SK-N-SH (cell line): ENCODE results near the gene CD28. TPM values are rescaled to one million over a fixed set of nuclear protein-coding genes. Genes with fewer than 3 reads are reported as not detected.

ENCODE experiments used
- CTCF ChIA-PET: fragments of 300-600, 350-600 bp; formaldehyde crosslinking; extraction: SDS; loops from one replicate; lab custom pipeline; 2021; lab: Yijun Ruan, JAX
- POLR2A ChIA-PET: fragments of 350-600 bp; sonication (Branson Sonifier 250); formaldehyde crosslinking; extraction: SDS; loops from one replicate; lab custom pipeline; 2020; ENCODE audit warnings: antibody characterized with exemption, inconsistent platforms; lab: Yijun Ruan, JAX
- DNase-seq: peaks from one replicate; pipeline ENCODE4 v3.0.0; 2012
- H2AFZ ChIP-seq: fragments of 200-600 bp; sonication (generic); 2 replicates; pipeline ENCODE4 v1.8.1; 2016; ENCODE audit warnings: antibody characterized with exemption, mild to moderate bottlenecking, low read depth
- H3F3A ChIP-seq: fragments of 200-600 bp; sonication (generic); replicated peaks from 2 replicates; pipeline ENCODE3; 2016; ENCODE audit warnings: antibody characterized with exemption, mild to moderate bottlenecking; ENCODE audit not compliant: insufficient read depth
- H3K27ac ChIP-seq, 2 experiments: fragments of 200-500 bp in 1 of 2; fragments of 200-600 bp in 1 of 2; sonication (Bioruptor generic) in 1 of 2; sonication (generic), shearing (Covaris generic) in 1 of 2; 2 replicates each; pipeline versions ENCODE4 v1.5.1 to v1.6.1; 2014 to 2016; ENCODE audit warnings: low read depth in 2 of 2, inconsistent platforms in 1 of 2, low read length in 1 of 2, mild to moderate bottlenecking in 1 of 2, mixed read lengths in 1 of 2
- H3K27me3 ChIP-seq: fragments of 200-600 bp; sonication (generic), shearing (Covaris generic); 2 replicates; pipeline ENCODE4 v1.6.1; 2016; ENCODE audit warnings: mixed run types; ENCODE audit not compliant: insufficient read depth
- H3K36me3 ChIP-seq, 2 experiments: fragments of 200-500 bp in 1 of 2; fragments of 200-600 bp in 1 of 2; sonication (Bioruptor generic) in 1 of 2; sonication (generic) in 1 of 2; replicated peaks in 1 of 2; 2 replicates each; pipeline versions ENCODE3 to v1.5.1; 2014 to 2016; ENCODE audit warnings: low read length in 1 of 2, mild to moderate bottlenecking in 1 of 2; ENCODE audit not compliant: insufficient read depth in 2 of 2, control insufficient read depth in 1 of 2
- H3K4me1 ChIP-seq, 2 experiments: fragments of 200-500 bp in 1 of 2; fragments of 200-600 bp in 1 of 2; sonication (Bioruptor generic) in 1 of 2; sonication (generic), shearing (Covaris generic) in 1 of 2; 2 replicates each; pipeline versions ENCODE4 v1.5.1 to v1.6.1; 2014 to 2016; ENCODE audit warnings: low read depth in 1 of 2, low read length in 1 of 2, mixed run types in 1 of 2; ENCODE audit not compliant: insufficient read depth in 2 of 2, control insufficient read depth in 1 of 2
- H3K4me2 ChIP-seq: fragments of 200-600 bp; sonication (generic), shearing (Covaris generic); 2 replicates; pipeline ENCODE4 v1.6.1; 2017; ENCODE audit warnings: mixed run types
- H3K4me3 ChIP-seq, 2 experiments: fragments of 200-500 bp in 1 of 2; fragments of 200-600 bp in 1 of 2; sonication (Bioruptor generic) in 1 of 2; sonication (generic), shearing (Covaris generic) in 1 of 2; 2 replicates each; pipeline versions ENCODE4 v1.5.1 to v1.8.1; 2014 to 2016; ENCODE audit warnings: low read depth in 2 of 2, inconsistent platforms in 1 of 2, low read length in 1 of 2, mild to moderate bottlenecking in 1 of 2, mixed read lengths in 1 of 2, moderate library complexity in 1 of 2
- H3K79me2 ChIP-seq: fragments of 200-600 bp; sonication (generic); 2 replicates; pipeline ENCODE4 v1.8.1; 2017; ENCODE audit warnings: mild to moderate bottlenecking; ENCODE audit not compliant: insufficient read depth
- H3K9ac ChIP-seq: fragments of 200-600 bp; sonication (generic); 2 replicates; pipeline ENCODE4 v1.6.1; 2017; ENCODE audit warnings: mixed run types
- H3K9me2 ChIP-seq: fragments of 200-600 bp; sonication (generic); 2 replicates; pipeline ENCODE4 v1.6.1; 2017; ENCODE audit warnings: mixed run types
- H3K9me3 ChIP-seq: fragments of 200-600 bp; sonication (generic); 2 replicates; pipeline ENCODE4 v1.6.1; 2017; ENCODE audit warnings: mixed run types, mild to moderate bottlenecking, moderate library complexity
- H4K20me1 ChIP-seq: fragments of 200-600 bp; sonication (generic); 2 replicates; pipeline ENCODE4 v1.6.1; 2017; ENCODE audit warnings: mild to moderate bottlenecking, mixed run types; ENCODE audit not compliant: insufficient read depth
- CHD2 ChIP-seq: fragments of 150-350 bp; IDR thresholded peaks from 2 replicates; pipeline ENCODE4 v1.6.1; 2018; ENCODE audit warnings: low read length; ENCODE audit not compliant: partially characterized antibody
- EP300 ChIP-seq, 2 experiments: IDR thresholded peaks; 2 replicates each; pipeline versions ENCODE4 v1.4.0 to v1.6.1; 2012; ENCODE audit warnings: borderline replicate concordance in 1 of 2, low read depth in 1 of 2, low read length in 1 of 2
- EZH2phosphoT487 ChIP-seq: fragments of 200-600 bp; sonication (generic); IDR thresholded peaks from 2 replicates; pipeline ENCODE4 v1.6.1; 2017; ENCODE audit warnings: low read depth, mixed run types, mild to moderate bottlenecking, antibody characterized with exemption, moderate library complexity, borderline replicate concordance
- FOSL2 ChIP-seq: IDR thresholded peaks from 2 replicates; pipeline ENCODE4 v1.4.0; 2012; ENCODE audit warnings: low read depth, mild to moderate bottlenecking, moderate library complexity, borderline replicate concordance
- FOXJ3 ChIP-seq: sonication (generic); formaldehyde crosslinking; IDR thresholded peaks from 2 replicates; pipeline ENCODE4 v1.5.1; 2020; ENCODE audit warnings: mild to moderate bottlenecking, missing genetic modification reagents
- FOXM1 ChIP-seq: IDR thresholded peaks from 2 replicates; pipeline ENCODE4 v1.4.0; 2012; ENCODE audit warnings: low read depth, mild to moderate bottlenecking
- GABPA ChIP-seq: IDR thresholded peaks from 2 replicates; pipeline ENCODE4 v1.4.0; 2012; ENCODE audit warnings: low read depth, mild to moderate bottlenecking
- JUND ChIP-seq: IDR thresholded peaks from 2 replicates; pipeline ENCODE4 v1.4.0; 2012
- MEF2A ChIP-seq: IDR thresholded peaks from 2 replicates; pipeline ENCODE4 v1.4.0; 2012; ENCODE audit warnings: low read depth, borderline replicate concordance
- RXRA ChIP-seq: IDR thresholded peaks from 2 replicates; pipeline ENCODE4 v1.4.0; 2012; ENCODE audit warnings: low read depth, mild to moderate bottlenecking, borderline replicate concordance
- SIN3A ChIP-seq: IDR thresholded peaks from 2 replicates; pipeline ENCODE4 v1.6.1; 2012; ENCODE audit warnings: low read depth, mild to moderate bottlenecking, low read length, moderate library complexity, borderline replicate concordance
- SMC3 ChIP-seq: IDR thresholded peaks from 2 replicates; pipeline ENCODE4 v1.6.1; 2012; ENCODE audit warnings: low read depth, low read length, improper control_type of control experiment
- TAF1 ChIP-seq: IDR thresholded peaks from 2 replicates; pipeline ENCODE4 v1.6.1; 2012; ENCODE audit warnings: low read depth, mild to moderate bottlenecking, low read length, moderate library complexity, borderline replicate concordance
- TCF12 ChIP-seq: IDR thresholded peaks from 2 replicates; pipeline ENCODE4 v1.4.0; 2012
- WGBS: methylation state at CpG from one replicate; pipeline ENCODE4 v1.1.6; 2017; ENCODE audit warnings: low lambda C conversion rate; 5-methylcytosine and 5-hydroxymethylcytosine counted together
- polyA plus RNA-seq, 3 experiments: library from polyadenylated mRNA; depleted of rRNA; stranded (reverse); fragments of >200 nt; gene quantifications; 2 replicates each; pipeline ENCODE4 v1.2.3, GENCODE V29; 2012
- TF ChIP-seq, protein P1 (sequence below): IDR thresholded peaks from 2 replicates; pipeline ENCODE4 v1.6.1; 2012; ENCODE audit warnings: mild to moderate bottlenecking, low read depth, low read length, moderate library complexity
- TF ChIP-seq, protein P2 (sequence below): IDR thresholded peaks from 2 replicates; pipeline ENCODE4; 2012
- TF ChIP-seq, protein P3 (sequence below): fragments of 150-350 bp; IDR thresholded peaks from 2 replicates; pipeline ENCODE4 v1.6.1; 2017; ENCODE audit warnings: antibody characterized with exemption, low read length, low read depth, borderline replicate concordance

CD28 gene
- polyA plus RNA-seq, 1 of the 3 experiments (the other 2 are of a cell fraction): 0.05 TPM

DNA sequence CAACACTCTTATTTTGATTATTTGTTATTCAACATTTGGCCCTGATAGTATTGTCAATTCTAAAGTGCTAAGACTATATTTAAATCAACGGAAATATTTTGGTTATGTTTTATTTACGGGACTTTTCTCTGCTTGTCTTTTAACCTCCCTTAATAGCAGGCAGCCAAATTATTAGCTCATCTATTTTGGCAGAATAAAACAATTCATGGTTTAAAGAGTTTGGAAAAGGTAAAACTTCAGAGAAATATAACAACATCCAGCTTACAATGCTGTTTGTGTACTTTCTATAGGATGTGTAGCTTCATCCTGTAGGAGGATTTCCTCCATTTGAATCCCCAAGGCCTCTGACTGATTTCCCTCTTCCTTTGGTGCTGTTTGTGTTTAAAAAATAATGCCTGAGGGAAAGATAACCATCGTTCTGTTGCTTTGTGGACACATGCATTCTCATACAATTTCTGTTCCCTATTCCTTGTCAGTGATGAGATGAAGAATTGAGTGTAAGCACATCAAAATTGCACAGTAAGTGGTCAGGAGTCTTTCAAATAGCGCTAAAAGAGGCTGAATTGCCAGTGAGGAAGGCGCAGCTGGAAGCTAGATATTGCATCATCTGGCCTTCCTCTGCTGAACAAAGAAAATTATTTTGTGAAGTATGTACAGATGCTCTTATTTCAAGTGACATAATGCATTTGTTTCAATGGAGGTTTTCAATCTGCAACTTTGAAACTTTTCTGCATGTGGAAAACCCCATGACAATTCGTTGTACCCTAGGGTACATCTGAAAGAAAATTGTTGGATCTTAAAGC lies 80.3 kb downstream of the CD28 start:
- no peak overlapping the region for H3K4me2 ChIP-seq
- WGBS: 75% methylated on average over 6 of the region's 6 CpGs

DNA sequence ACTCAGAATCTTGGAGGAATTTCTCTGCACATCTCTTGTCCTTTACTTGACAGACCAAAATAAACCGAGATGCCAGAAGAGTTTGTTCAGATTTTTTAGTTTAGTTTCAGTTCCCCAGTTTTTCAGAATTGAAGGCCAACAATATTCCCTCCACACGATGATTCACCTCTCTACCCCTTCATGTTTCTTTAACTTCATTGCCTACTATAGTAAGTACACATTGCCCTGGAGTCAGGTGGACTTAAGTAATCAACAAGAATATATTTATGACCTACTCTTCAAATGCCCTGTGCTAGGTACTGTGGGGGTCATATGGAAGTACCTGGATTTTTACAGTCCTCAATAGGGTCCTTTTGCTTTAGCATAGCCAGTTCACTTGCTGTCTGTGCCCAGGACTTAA lies 81.5 kb downstream of the CD28 start:
- Histone ChIP-seq H3K27ac (no peak overlapping the region), H3K4me3 (no peak overlapping the region), H3K36me3 (no peaks in the 10 kb centered on the region), H3K4me1 (peaks cover 2 to 35% of the 10 kb centered on the region in 2 experiments), H4K20me1 (no peaks in the 10 kb centered on the region), H3K27me3 (no peaks in the 10 kb centered on the region), H3K9ac (no peak overlapping the region), H3K9me2 (no peaks in the 10 kb centered on the region), H3K9me3 (no peaks in the 10 kb centered on the region), H3K4me2 (no peak overlapping the region), H3K79me2 (no peaks in the 10 kb centered on the region), H3F3A (peaks cover 5% of the 10 kb centered on the region), H2AFZ (no peak overlapping the region)
- 76% methylated on average over 2 of the region's 2 CpGs for WGBS
- CTCF ChIA-PET: interaction anchor here (1.2 kb wide), 1 partner anchor 122 kb away, joined by 4 read pairs; no protein-coding TSS in a partner anchor
- TF ChIP-seq GABPA (no peak), MEF2A (no peak), RXRA (no peak), FOSL2 (no peak), CHD2 (no peak), EP300 (IDR thresholded peaks at IDR 0.05; ENCODE audit: borderline replicate concordance in 1 of 2, low read depth in 1 of 2, low read length in 1 of 2) (no peak), SIN3A (no peak), FOXM1 (no peak)
- TF ChIP-seq, protein P1, sequence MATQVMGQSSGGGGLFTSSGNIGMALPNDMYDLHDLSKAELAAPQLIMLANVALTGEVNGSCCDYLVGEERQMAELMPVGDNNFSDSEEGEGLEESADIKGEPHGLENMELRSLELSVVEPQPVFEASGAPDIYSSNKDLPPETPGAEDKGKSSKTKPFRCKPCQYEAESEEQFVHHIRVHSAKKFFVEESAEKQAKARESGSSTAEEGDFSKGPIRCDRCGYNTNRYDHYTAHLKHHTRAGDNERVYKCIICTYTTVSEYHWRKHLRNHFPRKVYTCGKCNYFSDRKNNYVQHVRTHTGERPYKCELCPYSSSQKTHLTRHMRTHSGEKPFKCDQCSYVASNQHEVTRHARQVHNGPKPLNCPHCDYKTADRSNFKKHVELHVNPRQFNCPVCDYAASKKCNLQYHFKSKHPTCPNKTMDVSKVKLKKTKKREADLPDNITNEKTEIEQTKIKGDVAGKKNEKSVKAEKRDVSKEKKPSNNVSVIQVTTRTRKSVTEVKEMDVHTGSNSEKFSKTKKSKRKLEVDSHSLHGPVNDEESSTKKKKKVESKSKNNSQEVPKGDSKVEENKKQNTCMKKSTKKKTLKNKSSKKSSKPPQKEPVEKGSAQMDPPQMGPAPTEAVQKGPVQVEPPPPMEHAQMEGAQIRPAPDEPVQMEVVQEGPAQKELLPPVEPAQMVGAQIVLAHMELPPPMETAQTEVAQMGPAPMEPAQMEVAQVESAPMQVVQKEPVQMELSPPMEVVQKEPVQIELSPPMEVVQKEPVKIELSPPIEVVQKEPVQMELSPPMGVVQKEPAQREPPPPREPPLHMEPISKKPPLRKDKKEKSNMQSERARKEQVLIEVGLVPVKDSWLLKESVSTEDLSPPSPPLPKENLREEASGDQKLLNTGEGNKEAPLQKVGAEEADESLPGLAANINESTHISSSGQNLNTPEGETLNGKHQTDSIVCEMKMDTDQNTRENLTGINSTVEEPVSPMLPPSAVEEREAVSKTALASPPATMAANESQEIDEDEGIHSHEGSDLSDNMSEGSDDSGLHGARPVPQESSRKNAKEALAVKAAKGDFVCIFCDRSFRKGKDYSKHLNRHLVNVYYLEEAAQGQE: no peak
- POLR2A ChIA-PET: no interaction called here
- DNase-seq: no peak

More for the DNA sequence above, 80.3 kb downstream of the CD28 start:
- Histone ChIP-seq H3K9me2 (no peaks in the 10 kb centered on the region), H2AFZ (peak overlapping the region; percentile 19; the same call in 1 of the 2 replicates), H3K36me3 (no peaks in the 10 kb centered on the region), H3K27ac (peak overlapping the region; percentile 20 to 62; a peak in 3 of 4 replicates), H3K79me2 (no peaks in the 10 kb centered on the region), H4K20me1 (no peaks in the 10 kb centered on the region), H3K9me3 (no peaks in the 10 kb centered on the region), H3K4me3 (no peak overlapping the region), H3F3A (peaks cover 6% of the 10 kb centered on the region), H3K27me3 (no peaks in the 10 kb centered on the region), H3K9ac (no peak overlapping the region), H3K4me1 (peaks cover 2 to 42% of the 10 kb centered on the region in 2 experiments)
- POLR2A ChIA-PET: no interaction called here
- TF ChIP-seq TCF12: no peak
- TF ChIP-seq, protein P2, sequence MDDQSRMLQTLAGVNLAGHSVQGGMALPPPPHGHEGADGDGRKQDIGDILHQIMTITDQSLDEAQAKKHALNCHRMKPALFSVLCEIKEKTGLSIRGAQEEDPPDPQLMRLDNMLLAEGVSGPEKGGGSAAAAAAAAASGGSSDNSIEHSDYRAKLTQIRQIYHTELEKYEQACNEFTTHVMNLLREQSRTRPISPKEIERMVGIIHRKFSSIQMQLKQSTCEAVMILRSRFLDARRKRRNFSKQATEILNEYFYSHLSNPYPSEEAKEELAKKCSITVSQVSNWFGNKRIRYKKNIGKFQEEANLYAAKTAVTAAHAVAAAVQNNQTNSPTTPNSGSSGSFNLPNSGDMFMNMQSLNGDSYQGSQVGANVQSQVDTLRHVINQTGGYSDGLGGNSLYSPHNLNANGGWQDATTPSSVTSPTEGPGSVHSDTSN: no peak
- no peak for TF ChIP-seq EZH2phosphoT487
- no peak for TF ChIP-seq JUND
- no peak for TF ChIP-seq FOXJ3 (CRISPR knock-in tag)
- TF ChIP-seq, protein P3, sequence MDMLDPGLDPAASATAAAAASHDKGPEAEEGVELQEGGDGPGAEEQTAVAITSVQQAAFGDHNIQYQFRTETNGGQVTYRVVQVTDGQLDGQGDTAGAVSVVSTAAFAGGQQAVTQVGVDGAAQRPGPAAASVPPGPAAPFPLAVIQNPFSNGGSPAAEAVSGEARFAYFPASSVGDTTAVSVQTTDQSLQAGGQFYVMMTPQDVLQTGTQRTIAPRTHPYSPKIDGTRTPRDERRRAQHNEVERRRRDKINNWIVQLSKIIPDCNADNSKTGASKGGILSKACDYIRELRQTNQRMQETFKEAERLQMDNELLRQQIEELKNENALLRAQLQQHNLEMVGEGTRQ: no peak
- TF ChIP-seq RXRA: no peak
- no peak for TF ChIP-seq TAF1
- no peak for TF ChIP-seq SMC3
- DNase-seq: peak; percentile 34
- CTCF ChIA-PET: interaction anchor here (1.2 kb wide), 1 partner anchor 123 kb away, joined by 4 read pairs; no protein-coding TSS in a partner anchor
